ENCODE results near the gene EMP2.
"Not testable (repeated sequence)": the region's sequence is repeated elsewhere in the genome, so short reads cannot be mapped to it uniquely, and the experiment has no call there.

Gene EMP2, protein sequence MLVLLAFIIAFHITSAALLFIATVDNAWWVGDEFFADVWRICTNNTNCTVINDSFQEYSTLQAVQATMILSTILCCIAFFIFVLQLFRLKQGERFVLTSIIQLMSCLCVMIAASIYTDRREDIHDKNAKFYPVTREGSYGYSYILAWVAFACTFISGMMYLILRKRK

DNA sequence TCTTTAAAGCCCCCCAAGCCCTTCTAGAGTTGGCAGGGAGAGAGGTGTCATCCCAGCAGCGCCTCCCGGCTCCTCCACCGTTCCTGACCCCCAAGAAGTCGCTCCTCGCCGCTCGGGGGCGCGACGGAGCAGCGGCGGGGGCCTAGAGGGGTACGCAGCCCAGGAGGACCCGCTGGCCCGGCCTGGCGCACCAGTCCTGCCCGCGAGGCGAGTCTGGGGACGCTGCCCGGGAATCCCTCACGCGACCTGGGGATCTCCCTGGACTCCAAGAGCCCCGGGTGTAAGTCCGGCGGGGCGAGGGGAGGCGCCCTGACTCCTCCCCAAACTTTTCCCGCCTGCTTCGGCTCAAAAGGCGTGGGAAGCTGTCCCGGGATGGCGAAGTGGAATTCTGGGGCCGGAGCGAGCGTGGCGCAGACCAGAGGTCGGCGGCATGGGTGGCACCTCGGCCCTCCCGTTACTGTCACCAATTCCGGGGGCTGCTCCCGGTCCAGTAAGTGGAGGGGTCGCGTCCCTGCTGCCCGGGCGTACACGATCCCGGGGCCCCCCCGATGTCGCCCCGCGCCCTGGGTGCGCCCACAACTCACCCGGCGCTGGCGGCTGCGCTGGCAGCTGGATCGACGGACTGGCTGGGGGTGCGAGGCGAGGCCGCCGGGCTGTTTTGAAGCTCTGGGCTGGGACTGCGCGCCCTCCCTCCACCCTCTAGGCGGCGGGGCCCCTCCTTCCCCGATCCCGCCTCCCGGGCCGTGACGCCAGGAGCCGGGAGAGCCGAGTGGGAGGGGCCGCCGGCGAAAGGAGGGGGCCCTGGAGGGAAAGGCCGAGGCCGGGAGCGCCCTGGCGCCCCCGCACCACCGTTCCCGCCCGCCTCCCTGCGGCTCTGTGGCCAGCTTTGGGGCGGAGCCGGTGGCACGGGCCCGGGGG is at the start of gene EMP2:
Gene EMP2, minus strand, starts transcription at position 634 of the 918 bp plus-strand sequence. CDS start 32,981 bp downstream, outside the sequence.
- DNase-seq (ENCODE audit: low spot score) = no peak

DNA sequence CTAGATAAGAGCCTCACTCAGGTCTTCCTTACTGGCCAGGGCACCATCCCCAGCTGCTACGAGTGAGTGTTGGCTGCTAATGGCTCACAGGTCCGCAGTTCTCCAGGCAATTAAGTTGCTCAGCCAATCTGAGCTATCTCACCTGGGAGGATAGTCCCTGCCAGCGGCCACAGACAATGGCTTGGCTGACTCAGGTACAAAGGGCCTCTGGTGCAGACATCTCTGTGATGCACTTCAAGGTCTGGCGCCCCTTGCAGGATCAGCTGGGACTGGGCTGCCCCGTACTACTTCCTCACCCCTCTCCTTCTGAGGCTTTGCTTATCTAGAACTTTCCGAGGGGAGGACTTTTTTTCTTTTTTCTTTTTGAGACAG is 49.2 kb upstream of the EMP2 start:
- DNase-seq (ENCODE audit: low spot score) = no peak

DNA sequence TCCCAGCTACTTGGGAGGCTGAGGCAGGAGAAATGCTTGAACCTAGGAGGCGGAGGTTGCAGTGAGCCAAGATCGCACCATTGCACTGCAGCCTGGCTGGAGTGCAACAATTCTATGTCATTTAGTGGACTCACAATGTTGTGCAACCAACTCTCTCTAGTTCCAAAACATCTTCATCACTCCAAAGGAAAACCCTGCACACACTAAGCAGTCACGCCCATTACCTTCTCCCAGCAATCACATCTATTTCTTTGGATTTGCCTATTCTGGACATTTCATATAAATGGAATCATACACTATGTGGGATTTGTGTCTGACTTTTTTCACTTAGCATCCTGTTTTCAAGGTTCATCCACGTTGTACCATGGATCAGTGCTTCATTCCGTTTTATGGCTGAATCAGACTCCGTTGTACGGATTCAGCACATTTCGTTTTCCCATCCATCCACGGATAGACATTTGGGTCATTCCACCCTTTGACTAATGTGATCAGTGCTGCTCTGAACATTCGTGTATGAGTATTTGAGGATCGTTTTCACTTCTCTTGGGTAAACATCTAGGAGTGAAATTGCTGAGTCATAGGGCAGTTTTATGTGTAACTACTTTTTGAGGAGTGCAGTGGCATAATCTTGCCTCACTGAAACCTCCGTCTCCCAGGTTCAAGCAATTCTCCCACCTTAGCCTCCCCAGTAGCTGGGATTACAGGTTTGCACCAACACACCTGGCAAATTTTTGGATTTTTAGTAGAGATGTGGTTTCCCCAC is 45.4 kb upstream of the EMP2 start:
- no peak for DNase-seq (ENCODE audit: low spot score)

DNA sequence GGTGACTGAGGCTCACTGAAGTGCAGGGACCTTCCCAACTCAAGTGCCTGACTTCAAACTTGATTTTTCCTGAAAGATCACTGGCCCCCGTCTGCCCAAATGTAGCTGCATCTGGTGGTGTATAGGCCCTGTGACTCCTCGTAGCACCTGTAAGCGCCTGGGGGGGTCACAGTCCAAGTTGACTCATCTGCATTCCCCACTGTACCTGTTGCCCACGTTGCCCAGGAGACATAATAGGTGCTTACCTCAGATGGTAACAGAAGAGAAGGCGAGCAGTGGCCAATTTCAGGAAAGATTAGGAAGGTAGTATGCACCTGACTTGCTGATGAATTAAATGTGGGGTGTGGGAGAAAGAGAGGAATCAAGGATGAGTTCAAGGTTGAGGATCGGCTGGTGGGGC is 44.1 kb upstream of the EMP2 start:
- DNase-seq (ENCODE audit: low spot score) = no peak

DNA sequence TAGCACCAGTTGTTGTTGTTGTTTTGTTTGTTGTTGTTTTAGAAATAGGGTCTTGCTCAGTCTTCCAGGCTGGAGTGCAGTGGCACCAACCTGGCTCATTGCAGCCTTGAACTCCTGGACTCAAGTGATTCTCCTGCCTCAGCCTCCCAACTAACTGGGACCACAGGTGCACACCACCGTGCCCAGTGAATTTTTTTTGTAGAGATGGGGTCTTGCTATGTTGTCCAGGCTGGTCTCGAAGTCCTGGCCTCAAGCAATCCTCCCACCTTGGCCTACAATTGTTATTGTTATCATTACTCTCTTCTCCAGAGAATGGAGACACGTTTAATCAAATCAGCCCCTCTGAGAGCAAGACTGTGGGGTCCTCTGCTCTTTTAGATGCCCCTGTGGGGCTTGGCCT is 42.7 kb upstream of the EMP2 start:
- no peak for DNase-seq (ENCODE audit: low spot score)

DNA sequence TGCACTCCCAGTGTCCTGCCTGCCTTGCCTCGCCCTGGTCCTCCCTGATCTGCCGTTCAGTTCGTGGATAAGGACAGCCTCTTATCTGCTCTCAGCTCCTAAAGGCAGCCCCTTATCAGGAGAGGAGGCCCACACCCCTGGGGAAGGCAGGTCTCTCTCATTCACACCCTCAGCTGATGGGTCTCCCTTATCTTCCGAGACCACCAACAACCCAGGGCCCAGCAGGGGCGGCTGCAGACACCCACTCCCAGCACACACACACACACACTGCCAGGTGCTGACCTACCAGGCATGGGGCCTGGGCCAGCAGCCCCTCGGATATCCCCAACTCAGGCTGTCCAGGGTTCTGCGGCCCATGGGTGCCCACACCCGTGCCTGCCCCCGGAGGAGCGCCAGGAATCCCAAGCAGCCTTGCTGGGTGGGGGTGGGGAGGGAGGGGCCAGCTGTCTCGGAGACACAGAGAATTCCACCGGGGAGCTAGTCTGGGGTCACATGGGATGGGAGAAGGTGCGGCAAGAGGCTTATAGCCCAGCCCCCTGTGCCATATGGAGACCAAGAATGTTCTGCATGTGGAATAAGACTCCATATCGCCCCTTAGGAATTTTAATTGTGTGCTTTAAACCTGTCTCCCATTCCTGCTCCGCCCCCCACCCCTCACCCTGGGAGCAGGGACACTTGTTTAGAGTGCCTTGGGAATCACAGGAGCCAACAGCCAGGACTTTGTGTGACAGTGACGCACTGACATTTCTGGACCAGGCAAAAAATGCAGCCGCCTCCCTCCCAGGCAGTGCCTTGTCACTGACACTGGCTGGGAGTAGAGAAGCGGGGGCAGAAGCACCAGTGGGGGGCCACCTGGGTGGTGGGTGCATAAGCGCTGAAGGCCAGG is 41.9 kb upstream of the EMP2 start:
- DNase-seq (ENCODE audit: low spot score) = no peak

DNA sequence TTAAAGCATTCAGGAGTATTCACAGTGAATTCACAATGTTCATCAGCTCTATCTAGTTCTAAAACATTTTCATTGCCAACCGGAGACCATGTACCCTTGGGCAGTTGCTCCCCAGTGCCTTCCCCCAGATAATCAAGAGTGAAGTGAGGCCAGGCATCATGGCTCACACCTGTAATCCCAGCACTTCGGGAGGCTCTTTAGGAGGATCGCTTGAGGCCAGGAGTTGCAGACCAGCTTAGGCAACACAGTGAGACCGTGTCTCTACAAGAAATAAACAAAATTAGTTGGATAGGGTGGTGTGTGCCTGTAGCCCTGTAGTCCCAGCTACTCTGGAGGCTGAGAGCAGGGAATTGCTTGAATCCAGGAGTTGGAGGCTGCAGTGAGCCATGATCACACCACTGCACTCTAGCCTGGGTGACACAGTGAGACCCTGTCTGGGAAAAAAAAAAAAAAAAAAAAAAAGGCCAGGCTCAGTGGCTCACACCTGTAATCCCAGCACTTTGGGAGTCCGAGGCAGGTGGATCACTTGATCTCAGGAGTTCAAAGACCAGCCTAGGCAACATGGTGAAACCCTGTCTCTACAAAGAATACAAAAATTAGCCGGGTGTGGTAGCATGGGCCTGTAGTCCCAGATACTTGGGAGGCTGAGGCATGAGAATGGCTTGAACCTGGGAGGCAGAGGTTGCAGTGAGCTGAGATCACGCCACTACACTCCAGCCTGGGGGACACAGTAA is 41.0 kb upstream of the EMP2 start:
- DNase-seq (ENCODE audit: low spot score) = not testable (repeated sequence)

DNA sequence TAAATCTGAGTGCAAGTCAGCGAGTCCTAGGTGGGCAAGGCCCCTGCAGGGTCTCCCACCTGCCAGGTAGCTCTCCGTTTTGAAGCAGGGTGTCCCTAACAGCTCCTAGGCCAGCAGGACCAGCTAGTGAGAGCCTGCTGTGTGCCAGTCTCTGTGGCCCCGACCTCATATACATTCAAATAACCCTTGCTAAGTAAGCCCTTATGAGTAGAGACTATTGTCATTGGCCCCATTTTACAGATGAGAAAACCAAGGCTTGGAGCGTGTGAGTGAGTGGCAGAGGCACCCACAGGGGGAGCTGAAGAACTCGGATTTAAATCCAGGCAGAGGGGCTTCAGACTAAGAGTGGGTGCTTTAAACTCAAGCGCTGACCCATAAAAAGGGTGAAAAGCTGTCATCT is 39.7 kb upstream of the EMP2 start:
- no peak for DNase-seq (ENCODE audit: low spot score)

DNA sequence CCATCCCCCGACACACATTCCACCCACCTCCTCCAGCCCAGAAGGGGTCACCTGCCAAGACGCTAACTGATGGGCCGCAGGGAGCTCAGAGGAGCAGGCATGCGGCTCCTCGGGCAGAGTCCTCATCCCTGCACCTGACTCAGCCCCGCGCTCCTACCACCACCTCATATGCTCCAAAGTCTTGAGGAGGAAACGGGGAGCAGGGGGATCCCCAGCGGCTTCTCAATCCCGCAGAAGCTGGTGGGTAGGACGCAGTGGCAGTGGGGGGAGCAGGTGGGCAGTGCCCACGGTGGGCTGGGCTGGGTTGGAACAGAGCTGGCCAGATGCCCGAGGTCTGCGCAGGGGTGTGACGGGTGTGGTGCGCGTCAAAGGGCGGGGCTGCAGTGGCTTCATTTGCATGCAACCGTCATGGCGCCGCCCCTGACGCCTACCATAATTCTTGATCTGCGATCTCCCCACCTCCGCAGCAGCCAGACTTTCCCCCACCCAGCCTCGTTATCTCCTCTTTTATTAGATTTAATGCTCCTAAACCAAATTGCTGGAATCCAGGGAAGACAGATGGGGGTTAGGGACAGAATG is 39.0 kb upstream of the EMP2 start:
- DNase-seq (ENCODE audit: low spot score) = no peak

DNA sequence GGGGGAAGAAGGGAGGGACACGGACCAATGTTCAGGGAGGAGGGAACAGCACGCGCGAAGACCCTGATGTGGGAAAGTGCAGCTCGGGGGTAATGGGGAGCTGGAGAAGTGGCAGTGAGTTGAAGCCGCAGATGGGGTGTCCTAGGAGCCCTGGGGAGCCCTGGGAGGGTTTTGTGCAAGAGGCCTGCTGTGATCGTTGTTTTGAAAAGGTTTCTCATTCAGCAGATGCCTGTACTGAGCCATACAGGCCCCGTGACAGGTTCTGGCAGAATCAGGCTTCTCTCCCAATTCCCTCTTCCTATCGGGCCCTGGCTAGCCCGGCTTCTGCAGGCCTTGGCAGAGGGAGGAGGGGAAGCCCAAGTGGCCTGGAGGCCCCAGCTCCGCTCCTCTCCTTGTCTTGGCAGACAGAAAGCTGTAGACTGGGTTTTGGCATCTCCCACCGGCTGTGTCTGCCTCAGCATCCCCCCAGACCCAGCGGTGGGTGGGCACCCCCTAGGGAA is 38.4 kb upstream of the EMP2 start:
- no peak for DNase-seq (ENCODE audit: low spot score)

DNA sequence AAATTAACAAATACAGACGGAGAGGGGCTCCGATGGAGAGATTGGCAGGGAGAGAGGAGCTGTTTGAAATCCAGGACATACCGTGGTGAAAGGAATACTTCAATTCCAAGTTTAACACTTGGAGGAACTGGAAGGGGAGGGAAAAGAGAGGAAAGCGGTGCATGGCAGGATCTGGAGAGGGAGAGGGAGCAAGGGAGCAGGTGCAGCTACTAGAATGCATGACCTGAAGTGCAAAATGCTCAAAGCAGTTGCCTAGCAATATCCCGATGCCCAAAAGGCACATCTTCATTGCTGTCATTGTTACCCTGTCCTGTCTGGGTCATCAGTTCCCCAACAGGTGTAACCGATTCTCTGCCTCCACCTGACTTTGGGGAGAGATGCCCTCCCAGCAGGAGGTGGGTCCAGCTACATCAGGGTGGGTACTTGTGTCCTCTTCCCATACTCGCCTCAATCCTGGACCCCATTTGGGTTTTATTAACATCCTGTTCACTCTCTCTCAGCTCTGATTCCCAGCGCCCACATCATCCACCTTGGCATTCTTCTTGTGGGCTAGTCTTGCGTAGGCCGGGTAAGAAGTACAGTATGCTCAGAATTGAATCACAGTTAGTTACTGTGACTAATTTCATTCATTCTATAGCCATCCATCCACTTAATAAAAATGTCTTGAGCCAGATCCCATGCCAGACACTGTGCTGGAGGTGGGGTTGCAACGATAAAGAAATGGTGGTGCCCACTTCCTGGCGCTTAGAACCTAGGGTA is 37.4 kb upstream of the EMP2 start:
- DNase-seq (ENCODE audit: low spot score) = no peak

DNA sequence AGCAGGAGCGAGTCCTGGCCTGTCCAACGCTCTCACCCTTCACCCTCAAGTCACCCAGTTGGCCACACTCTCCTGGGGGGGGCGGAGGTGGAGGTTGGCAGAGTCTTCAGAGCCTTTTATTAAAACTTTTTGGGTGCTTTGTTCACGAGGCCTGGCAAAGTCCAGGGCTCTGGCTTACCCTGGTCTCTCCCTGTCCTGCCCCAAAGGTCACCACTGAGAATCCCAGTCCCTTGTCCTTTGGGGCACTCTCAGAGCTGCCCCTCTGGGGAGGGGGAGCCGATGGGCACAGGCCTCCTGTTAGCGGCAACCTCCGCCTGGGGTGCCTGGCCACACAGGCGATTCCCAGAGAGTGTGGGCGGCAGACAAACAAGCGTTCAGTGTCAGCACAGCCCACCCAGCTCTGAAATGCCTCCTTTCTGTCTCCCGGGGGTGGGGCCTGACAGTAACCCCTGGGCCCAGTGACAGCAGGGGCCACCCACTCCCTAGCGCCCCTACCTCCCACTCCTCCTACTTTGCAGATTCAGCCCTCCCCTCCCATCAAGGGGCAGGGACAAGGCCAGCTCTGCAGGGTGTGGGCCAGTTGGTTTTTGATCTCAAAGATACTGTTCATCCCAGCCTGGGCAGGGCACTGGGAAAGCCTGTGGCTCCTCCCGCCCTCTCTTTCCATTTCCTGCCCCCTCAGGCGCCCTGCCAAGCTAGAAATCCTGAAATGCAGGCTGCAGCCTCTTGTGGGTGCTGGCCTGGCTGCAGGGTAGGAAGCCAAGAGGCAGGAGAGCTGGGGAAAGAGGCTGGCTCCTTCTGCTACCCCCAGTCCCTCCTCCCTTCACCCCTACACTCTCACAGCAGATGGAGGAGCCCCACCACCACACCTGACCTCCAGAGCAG is 36.6 kb upstream of the EMP2 start:
- no peak for DNase-seq (ENCODE audit: low spot score)

DNA sequence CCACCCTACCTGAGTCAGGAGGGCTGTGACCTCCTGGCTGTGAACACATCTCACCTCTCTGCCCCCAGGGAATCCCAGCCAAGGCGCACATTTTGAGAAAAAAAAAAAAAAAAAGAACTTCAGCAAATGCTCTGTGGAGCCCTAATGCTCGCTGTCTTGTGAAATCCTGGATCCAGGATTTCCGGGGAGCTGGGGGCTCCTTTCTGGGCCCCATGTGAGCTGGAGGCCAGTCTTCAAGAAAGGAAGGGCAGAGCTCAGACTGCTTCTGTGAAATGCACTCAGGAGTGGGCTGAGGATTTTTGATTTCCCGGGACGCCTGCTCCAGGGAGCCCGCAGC is 36.0 kb upstream of the EMP2 start:
- DNase-seq (ENCODE audit: low spot score) = no peak

DNA sequence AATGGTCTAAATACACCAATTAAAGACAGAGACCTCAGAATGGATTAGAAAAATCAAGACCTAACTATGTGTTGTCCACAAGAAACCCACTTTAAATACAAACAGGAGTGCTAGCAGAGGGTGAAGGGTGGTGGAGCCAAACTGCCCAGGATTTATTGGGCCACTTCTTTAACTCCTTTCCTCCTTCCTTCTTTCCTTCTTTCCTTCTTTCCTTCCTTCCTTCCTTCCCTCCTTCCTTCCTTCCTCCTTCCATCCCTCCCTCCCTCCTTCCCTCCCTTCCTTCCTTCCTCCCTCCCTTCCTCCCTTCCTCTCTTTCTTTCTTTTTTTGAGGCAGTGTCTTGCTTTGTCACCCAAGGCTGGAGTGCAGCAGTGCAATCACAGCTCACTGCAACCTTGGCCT is 34.3 kb upstream of the EMP2 start:
- no peak for DNase-seq (ENCODE audit: low spot score)

DNA sequence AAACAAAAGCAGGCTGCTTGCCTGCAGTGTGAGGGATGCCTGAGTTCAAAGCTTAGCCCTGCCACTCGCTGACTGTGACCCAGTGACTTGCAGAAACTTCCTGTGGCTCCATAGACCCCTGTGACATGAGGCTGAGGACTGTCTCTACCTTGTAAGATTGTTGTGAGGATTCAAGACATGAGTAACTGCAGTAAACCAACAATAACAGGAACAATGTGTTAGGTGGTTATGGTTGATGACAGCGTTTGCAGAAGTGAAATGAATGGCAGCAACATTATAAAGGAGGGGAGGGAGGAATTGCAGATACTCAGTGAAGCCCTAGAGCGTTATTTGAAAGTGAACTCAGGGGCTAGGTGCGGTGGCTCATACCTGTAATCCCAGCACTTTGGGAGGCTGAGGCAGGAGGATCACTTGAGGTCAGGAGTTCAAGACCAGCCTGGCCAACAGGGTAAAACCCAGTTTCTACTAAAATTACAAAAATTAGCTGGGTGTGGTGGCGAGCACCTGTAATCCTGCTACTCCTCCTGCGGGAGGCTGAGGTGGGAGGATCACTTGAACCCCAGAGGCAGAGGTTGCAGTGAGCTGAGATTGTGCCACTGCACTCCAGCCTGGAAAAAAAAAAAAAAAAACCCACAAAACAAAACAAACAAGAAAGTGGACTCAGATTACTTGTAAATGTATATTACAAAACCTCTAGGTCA is 33.5 kb upstream of the EMP2 start:
- no peak for DNase-seq (ENCODE audit: low spot score)

DNA sequence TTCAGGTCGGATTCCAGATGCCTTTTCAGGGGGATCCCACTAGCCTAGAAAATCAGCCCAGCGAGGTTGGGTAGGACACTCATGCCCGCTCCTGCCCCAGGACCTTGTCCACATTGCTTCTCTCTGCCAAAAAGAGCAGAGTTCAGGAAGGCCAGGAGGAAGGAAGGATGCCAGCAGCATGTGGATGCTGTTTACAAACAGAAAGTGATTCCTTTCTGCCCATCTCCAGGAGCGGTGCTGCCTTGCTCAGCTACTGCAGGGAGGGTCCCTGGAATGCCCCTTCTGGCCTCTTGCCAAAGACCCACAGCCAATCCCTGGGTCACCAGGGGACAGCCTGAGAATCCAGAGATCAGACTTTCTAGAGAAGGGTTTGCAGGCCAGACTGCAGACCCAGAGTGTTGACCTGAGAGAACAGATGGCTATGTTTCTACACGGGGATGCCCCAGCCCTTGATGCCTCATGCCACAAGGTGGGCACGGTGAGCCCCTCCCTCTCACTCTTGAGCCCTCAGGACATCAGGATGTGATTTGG is 32.3 kb upstream of the EMP2 start:
- DNase-seq (ENCODE audit: low spot score) = no peak

DNA sequence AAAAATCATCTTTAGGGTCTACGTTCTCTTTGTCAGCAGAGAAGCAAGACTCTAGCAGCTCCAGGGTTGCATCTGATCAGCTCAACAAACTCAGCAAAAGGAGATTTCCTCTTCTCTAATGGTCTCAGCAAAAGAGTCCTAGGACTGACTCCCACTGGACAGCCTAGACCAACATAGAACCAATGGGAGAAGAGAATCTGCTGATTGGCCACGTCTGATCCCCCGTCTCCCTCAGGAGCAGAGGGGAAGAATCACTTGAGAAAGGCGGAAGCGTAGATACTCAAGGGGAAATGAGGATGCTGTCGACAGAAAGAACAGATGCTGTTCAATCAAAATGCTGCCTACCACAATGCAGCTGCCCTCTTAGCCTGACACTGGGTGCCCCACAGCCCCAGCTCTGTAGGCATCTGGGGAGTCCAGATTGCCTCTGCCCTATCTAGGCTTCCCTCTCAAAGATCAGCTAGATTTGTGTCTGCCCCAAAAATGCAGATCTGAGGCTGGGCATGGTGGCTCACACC is 31.5 kb upstream of the EMP2 start:
- no peak for DNase-seq (ENCODE audit: low spot score)
